Hepatocyte (in vitro differentiated cells): Measurements from ENCODE around the gene CPS1. TPM values are rescaled to one million over a fixed set of nuclear protein-coding genes. Genes with fewer than 3 reads are reported as not detected.
A peak's percentile ranks its signal among the peaks of the same experiment; 100 is the strongest.

Source experiments
- DNase-seq: peaks from one replicate; pipeline ENCODE4 v3.0.0-alpha.2; 2016; ENCODE audit warnings: low spot score
- H2AFZ ChIP-seq: fragments of 200-600 bp; sonication (generic); 2 replicates; pipeline ENCODE4 v1.6.0; 2016; ENCODE audit warnings: antibody characterized with exemption, mild to moderate bottlenecking
- H3K27ac ChIP-seq: fragments of 200-600 bp; sonication (generic); 2 replicates; pipeline ENCODE4 v1.5.1; 2016; ENCODE audit warnings: mild to moderate bottlenecking
- H3K27me3 ChIP-seq: fragments of 200-600 bp; sonication (generic); 2 replicates; pipeline ENCODE4 v1.6.1; 2016
- H3K36me3 ChIP-seq: fragments of 200-600 bp; sonication (generic); replicated peaks from 2 replicates; pipeline ENCODE4 v1.5.1; 2016; ENCODE audit warnings: low read depth; ENCODE audit not compliant: insufficient read depth
- H3K4me1 ChIP-seq: fragments of 200-600 bp; sonication (generic); 2 replicates; pipeline ENCODE4 v1.5.1; 2016; ENCODE audit warnings: mild to moderate bottlenecking, moderate library complexity; ENCODE audit not compliant: insufficient read depth
- H3K4me2 ChIP-seq: fragments of 200-600 bp; sonication (generic); 2 replicates; pipeline ENCODE4 v1.6.0; 2016
- H3K4me3 ChIP-seq: fragments of 200-600 bp; sonication (generic); 2 replicates; pipeline ENCODE4 v1.5.1; 2016; ENCODE audit warnings: mild to moderate bottlenecking
- H3K79me2 ChIP-seq: fragments of 200-600 bp; sonication (generic); 2 replicates; pipeline ENCODE4 v1.6.0; 2017; ENCODE audit warnings: mild to moderate bottlenecking
- H3K9me2 ChIP-seq: fragments of 200-600 bp; sonication (generic); replicated peaks from 2 replicates; pipeline ENCODE4 v1.6.0; 2017; ENCODE audit warnings: mild to moderate bottlenecking; ENCODE audit not compliant: insufficient read depth
- H3K9me3 ChIP-seq: fragments of 200-600 bp; sonication (generic); 2 replicates; pipeline ENCODE4 v1.5.1; 2016; ENCODE audit warnings: low read depth, mild to moderate bottlenecking
- H4K20me1 ChIP-seq: fragments of 200-600 bp; sonication (generic); 2 replicates; pipeline ENCODE4 v1.6.0; 2016; ENCODE audit warnings: mild to moderate bottlenecking; ENCODE audit not compliant: insufficient read depth, poor library complexity, severe bottlenecking
- EZH2 ChIP-seq: fragments of 200-600 bp; sonication (generic); IDR thresholded peaks from 2 replicates; pipeline ENCODE4 v1.6.1; 2016; ENCODE audit warnings: antibody characterized with exemption, mild to moderate bottlenecking, borderline replicate concordance
- EZH2phosphoT487 ChIP-seq: fragments of 200-600 bp; sonication (generic); IDR thresholded peaks from one replicate; pipeline ENCODE4 v1.6.1; 2018; ENCODE audit warnings: antibody characterized with exemption, mild to moderate bottlenecking, low read depth, moderate library complexity; ENCODE audit not compliant: unreplicated experiment, severe bottlenecking
- WGBS: methylation state at CpG from one replicate; pipeline ENCODE4 v1.1.6; 2016; ENCODE audit warnings: low lambda C conversion rate; ENCODE audit errors: missing lambda C conversion rate; 5-methylcytosine and 5-hydroxymethylcytosine counted together
- polyA plus RNA-seq: library from polyadenylated mRNA; unstranded; fragments of >200 nt; fragmentation: Nextera tagmentation; extraction: Ambion mirVana; gene quantifications from 2 replicates; pipeline ENCODE4 v1.2.1, GENCODE V29; 2016
- total RNA-seq: library from RNA; depleted of rRNA; stranded (reverse); fragments of >200 nt; gene quantifications from 2 replicates; pipeline ENCODE4 v1.2.3, GENCODE V29; 2014
- TF ChIP-seq, protein P1 (sequence below): fragments of 200-600 bp; sonication (generic); IDR thresholded peaks from 2 replicates; pipeline ENCODE4 v1.5.1; 2016; ENCODE audit warnings: antibody characterized with exemption, mild to moderate bottlenecking; ENCODE audit not compliant: poor library complexity

The CPS1 gene
- total and polyA plus RNA-seq, 2 experiments from 2014 or later, result 239 to 587 TPM

- peaks cover 11% of the 10 kb centered on the region for H3K4me1 ChIP-seq
- no peaks in the 10 kb centered on the region for H3K79me2 ChIP-seq
- no peaks in the 10 kb centered on the region for H3K9me2 ChIP-seq
- WGBS, result 48% methylated on average over 2 of the region's 2 CpGs
- H3K27ac ChIP-seq, result peak overlapping the region; percentile 52
- no peak overlapping the region for H3K4me3 ChIP-seq
- no peaks in the 10 kb centered on the region for H4K20me1 ChIP-seq
- H2AFZ ChIP-seq, result no peak overlapping the region
- no peaks in the 10 kb centered on the region for H3K9me3 ChIP-seq
- H3K27me3 ChIP-seq, result no peaks in the 10 kb centered on the region
- no peak for DNase-seq
- TF ChIP-seq, protein P1, sequence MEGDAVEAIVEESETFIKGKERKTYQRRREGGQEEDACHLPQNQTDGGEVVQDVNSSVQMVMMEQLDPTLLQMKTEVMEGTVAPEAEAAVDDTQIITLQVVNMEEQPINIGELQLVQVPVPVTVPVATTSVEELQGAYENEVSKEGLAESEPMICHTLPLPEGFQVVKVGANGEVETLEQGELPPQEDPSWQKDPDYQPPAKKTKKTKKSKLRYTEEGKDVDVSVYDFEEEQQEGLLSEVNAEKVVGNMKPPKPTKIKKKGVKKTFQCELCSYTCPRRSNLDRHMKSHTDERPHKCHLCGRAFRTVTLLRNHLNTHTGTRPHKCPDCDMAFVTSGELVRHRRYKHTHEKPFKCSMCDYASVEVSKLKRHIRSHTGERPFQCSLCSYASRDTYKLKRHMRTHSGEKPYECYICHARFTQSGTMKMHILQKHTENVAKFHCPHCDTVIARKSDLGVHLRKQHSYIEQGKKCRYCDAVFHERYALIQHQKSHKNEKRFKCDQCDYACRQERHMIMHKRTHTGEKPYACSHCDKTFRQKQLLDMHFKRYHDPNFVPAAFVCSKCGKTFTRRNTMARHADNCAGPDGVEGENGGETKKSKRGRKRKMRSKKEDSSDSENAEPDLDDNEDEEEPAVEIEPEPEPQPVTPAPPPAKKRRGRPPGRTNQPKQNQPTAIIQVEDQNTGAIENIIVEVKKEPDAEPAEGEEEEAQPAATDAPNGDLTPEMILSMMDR, result no peak
- TF ChIP-seq EZH2phosphoT487, result no peak
- TF ChIP-seq EZH2, result no peak
- H3K4me2 ChIP-seq, result peak overlapping the region; percentile 27
- no peaks in the 10 kb centered on the region for H3K36me3 ChIP-seq
These were observed 23.0 kb upstream of the CPS1 start for GRCh38 chr2:210533389-210533788.

DNA sequence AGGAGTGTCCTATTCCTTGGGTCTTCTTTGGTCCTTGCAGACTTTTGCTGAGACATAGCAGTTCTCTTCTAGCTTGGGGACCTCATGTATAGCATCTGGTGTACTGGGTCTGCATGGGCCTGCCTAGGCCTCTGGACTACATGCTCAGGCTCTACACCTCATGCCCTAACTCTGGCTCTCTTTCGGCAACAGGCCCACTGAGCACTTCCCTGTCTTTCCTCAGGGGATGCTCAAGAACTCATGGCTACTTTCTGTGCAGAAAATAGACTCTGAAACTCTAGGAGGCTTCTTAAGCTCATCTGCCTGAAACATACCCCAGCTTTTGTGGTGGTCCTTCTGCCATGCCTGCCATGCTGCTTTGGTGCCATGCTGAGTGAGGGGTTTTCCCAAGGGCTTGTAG lies 21.5 kb upstream of the CPS1 start:
- no peak for TF ChIP-seq EZH2
- no peak for TF ChIP-seq EZH2phosphoT487
- TF ChIP-seq, protein P1, result no peak
- Histone ChIP-seq H3K4me2 (no peak overlapping the region), H4K20me1 (no peaks in the 10 kb centered on the region), H3K27ac (no peak overlapping the region), H3K4me1 (peaks cover 23% of the 10 kb centered on the region), H3K27me3 (no peaks in the 10 kb centered on the region), H3K79me2 (no peaks in the 10 kb centered on the region), H2AFZ (no peak overlapping the region), H3K4me3 (no peak overlapping the region), H3K36me3 (no peaks in the 10 kb centered on the region), H3K9me2 (no peaks in the 10 kb centered on the region), H3K9me3 (no peaks in the 10 kb centered on the region)
- WGBS, result 94% methylated on average over 1 of the region's 1 CpG
- no peak for DNase-seq

- Histone ChIP-seq H3K27ac (no peak overlapping the region), H4K20me1 (no peaks in the 10 kb centered on the region), H3K36me3 (no peaks in the 10 kb centered on the region), H3K4me1 (peaks cover 42% of the 10 kb centered on the region), H3K79me2 (no peaks in the 10 kb centered on the region), H3K4me2 (peak overlapping the region; percentile 18), H3K4me3 (no peak overlapping the region), H3K27me3 (no peaks in the 10 kb centered on the region), H3K9me3 (no peaks in the 10 kb centered on the region), H2AFZ (no peak overlapping the region), H3K9me2 (no peaks in the 10 kb centered on the region)
- TF ChIP-seq, protein P1, result no peak
- TF ChIP-seq EZH2 (no peak), EZH2phosphoT487 (no peak)
- DNase-seq, result no peak
- WGBS, result 87% methylated on average over 2 of the region's 2 CpGs
These were observed 19.3 kb upstream of the CPS1 start for GRCh38 chr2:210536973-210537650.
